PC-9 (cell line): Measurements from ENCODE around the gene CPOX.

ENCODE experiments used
- CTCF ChIP-seq: fragments of 200-600 bp; sonication (generic); conservative IDR thresholded peaks from 2 replicates; pipeline ENCODE4 v1.6.1; 2017; ENCODE audit warnings: mixed run types, antibody characterized with exemption, mild to moderate bottlenecking, moderate library complexity
- EZH2 ChIP-seq: fragments of 200-600 bp; sonication (generic); IDR thresholded peaks from 2 replicates; pipeline ENCODE4 v1.8.0; 2017; ENCODE audit warnings: antibody characterized with exemption, low read depth

DNA sequence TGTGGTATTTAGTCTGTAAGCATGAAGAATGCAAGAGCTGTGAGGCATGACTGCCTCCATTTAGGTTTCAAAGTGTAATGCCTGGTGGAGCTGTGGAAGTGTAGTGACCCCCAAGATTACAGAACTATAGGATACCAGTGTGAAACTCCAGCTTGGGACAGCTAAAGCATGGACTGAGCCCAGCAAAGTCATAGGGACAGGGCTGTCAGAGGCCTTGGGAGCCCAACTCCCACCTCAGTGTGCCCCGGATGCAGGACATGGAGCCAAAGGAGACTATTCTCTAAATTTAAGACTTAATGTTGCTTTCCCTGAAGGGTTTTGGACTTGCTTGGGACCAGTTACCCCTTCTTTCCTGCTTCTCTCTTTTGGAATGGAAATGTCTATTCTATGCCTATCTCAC is 50.8 kb downstream of the CPOX start:
- TF ChIP-seq CTCF: no peak
- TF ChIP-seq EZH2: no peak
